ENCODE measurements around the gene CAMKMT. TPM values are rescaled to one million over a fixed set of nuclear protein-coding genes. Genes with fewer than 3 reads are reported as not detected.

The CAMKMT gene
- polyA plus RNA-seq, 2 donors: 5.2 to 5.6 TPM

GRCh38 chr2:44805401-44806235 lies 443.9 kb downstream of the CAMKMT start:
- Histone ChIP-seq H3K36me3 (ENCODE audit: control insufficient read depth in 2 of 2, insufficient read depth in 2 of 2, low read length in 1 of 2) (no peaks in the 10 kb centered on the region), H3K4me1 (ENCODE audit: control insufficient read depth in 2 of 2, insufficient read depth in 2 of 2, low read length in 1 of 2) (peaks cover 2 to 3% of the 10 kb centered on the region in 2 donors), H3K4me3 (ENCODE audit: low read depth in 1 of 2, low read length in 2 of 2) (no peak overlapping the region), H3K27me3 (ENCODE audit: control insufficient read depth in 1 of 2, insufficient read depth in 2 of 2, low read length in 2 of 2) (peaks cover 3 to 20% of the 10 kb centered on the region in 2 donors), H3K9me3 (ENCODE audit: control insufficient read depth in 2 of 2, insufficient read depth in 1 of 2, low read depth in 1 of 2, low read length in 1 of 2) (no peaks in the 10 kb centered on the region), H3K27ac (ENCODE audit: low read depth in 2 of 2, low read length in 1 of 2) (no peak overlapping the region)
- 8 to 21% methylated on average over 14 to 16 of the region's 16 CpGs for WGBS, 2 donors

GRCh38 chr2:44807201-44808025 lies 445.7 kb downstream of the CAMKMT start:
- peaks cover 3 to 8% of the 10 kb centered on the region in 2 donors for H3K27me3 ChIP-seq (ENCODE audit: control insufficient read depth in 1 of 2, insufficient read depth in 2 of 2, low read length in 2 of 2)
- H3K36me3 ChIP-seq (ENCODE audit: control insufficient read depth in 2 of 2, insufficient read depth in 2 of 2, low read length in 1 of 2): no peaks in the 10 kb centered on the region
- WGBS, 2 donors: 13 to 15% methylated on average over 14 of the region's 14 CpGs
- peaks cover 0 to 2% of the 10 kb centered on the region in 2 donors for H3K4me1 ChIP-seq (ENCODE audit: control insufficient read depth in 2 of 2, insufficient read depth in 2 of 2, low read length in 1 of 2)
- H3K27ac ChIP-seq (ENCODE audit: low read depth in 2 of 2, low read length in 1 of 2): no peak overlapping the region
- H3K4me3 ChIP-seq (ENCODE audit: low read depth in 1 of 2, low read length in 2 of 2): no peak overlapping the region
- peaks cover 0 to 3% of the 10 kb centered on the region in 2 donors for H3K9me3 ChIP-seq (ENCODE audit: control insufficient read depth in 2 of 2, insufficient read depth in 1 of 2, low read depth in 1 of 2, low read length in 1 of 2)

DNA sequence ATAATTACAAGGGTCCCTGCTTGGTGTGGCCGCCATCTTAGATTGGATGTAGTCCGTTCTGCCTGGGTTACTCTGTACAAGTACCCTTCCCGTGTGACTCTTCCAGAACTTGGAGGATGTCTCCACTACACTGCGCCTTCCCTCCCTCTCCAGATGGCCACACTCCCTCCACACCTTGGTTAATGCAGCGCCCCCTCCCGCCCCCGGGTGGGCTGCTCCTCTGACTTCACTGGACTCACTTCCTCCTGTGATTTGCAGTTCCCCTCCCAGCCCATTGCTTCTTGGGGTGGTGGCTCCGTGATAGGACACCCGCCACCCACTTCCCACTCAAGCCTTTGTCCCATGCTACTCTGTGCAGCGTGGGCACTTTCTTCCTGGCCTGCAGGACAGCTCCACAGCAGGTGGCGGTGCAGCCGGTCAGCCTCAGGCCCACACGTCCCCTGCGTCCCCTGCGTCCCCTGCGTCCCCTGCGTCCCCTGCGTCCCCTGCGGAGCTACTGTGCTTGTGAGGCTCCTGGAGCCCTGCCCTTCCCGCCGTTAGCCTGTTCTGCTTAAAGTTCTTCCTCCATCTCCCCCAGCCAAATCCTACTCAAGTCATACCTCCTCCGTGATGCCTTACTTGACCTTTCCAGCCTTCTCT lies 449.3 kb downstream of the CAMKMT start:
- no peaks in the 10 kb centered on the region for H3K4me1 ChIP-seq (ENCODE audit: control insufficient read depth in 2 of 2, insufficient read depth in 2 of 2, low read length in 1 of 2)
- no peaks in the 10 kb centered on the region for H3K36me3 ChIP-seq (ENCODE audit: control insufficient read depth in 2 of 2, insufficient read depth in 2 of 2, low read length in 1 of 2)
- H3K27ac ChIP-seq (ENCODE audit: low read depth in 2 of 2, low read length in 1 of 2): no peak overlapping the region
- H3K9me3 ChIP-seq (ENCODE audit: control insufficient read depth in 2 of 2, insufficient read depth in 1 of 2, low read depth in 1 of 2, low read length in 1 of 2): peaks cover 0 to 3% of the 10 kb centered on the region in 2 donors
- WGBS, 2 donors: 82 to 86% methylated on average over 22 of the region's 22 CpGs
- H3K4me3 ChIP-seq (ENCODE audit: low read depth in 1 of 2, low read length in 2 of 2): no peak overlapping the region
- H3K27me3 ChIP-seq (ENCODE audit: control insufficient read depth in 1 of 2, insufficient read depth in 2 of 2, low read length in 2 of 2): no peaks in the 10 kb centered on the region

- no peaks in the 10 kb centered on the region for H3K36me3 ChIP-seq (ENCODE audit: control insufficient read depth in 2 of 2, insufficient read depth in 2 of 2, low read length in 1 of 2)
- H3K27me3 ChIP-seq (ENCODE audit: control insufficient read depth in 1 of 2, insufficient read depth in 2 of 2, low read length in 2 of 2): no peaks in the 10 kb centered on the region
- no peaks in the 10 kb centered on the region for H3K4me1 ChIP-seq (ENCODE audit: control insufficient read depth in 2 of 2, insufficient read depth in 2 of 2, low read length in 1 of 2)
- peaks cover 0 to 3% of the 10 kb centered on the region in 2 donors for H3K9me3 ChIP-seq (ENCODE audit: control insufficient read depth in 2 of 2, insufficient read depth in 1 of 2, low read depth in 1 of 2, low read length in 1 of 2)
- no peak overlapping the region for H3K27ac ChIP-seq (ENCODE audit: low read depth in 2 of 2, low read length in 1 of 2)
- WGBS, 2 donors: 68 to 79% methylated on average over 2 of the region's 2 CpGs
- H3K4me3 ChIP-seq (ENCODE audit: low read depth in 1 of 2, low read length in 2 of 2): no peak overlapping the region
Measured at GRCh38 chr2:44813165-44813564, 451.4 kb downstream of the CAMKMT start.

DNA sequence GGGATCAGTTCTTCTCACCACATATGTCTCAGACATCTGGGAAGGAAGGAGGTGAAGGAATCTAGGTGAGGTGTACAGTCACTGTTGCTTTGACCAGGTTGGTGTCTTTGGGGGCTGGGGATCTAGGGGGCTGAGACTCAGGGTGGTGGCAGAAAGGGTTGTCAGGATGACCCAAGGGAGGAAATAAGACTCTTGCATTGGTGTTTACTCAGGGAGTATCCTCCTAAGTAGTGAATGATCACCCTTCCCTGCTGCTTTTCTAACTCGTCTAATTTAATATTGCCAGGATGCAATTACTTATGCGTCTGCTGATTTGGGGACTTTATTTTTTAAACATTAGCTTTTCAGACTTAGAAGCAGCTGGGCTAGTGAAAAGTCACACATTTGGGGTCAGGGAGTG lies 451.9 kb downstream of the CAMKMT start:
- no peaks in the 10 kb centered on the region for H3K4me1 ChIP-seq (ENCODE audit: control insufficient read depth in 2 of 2, insufficient read depth in 2 of 2, low read length in 1 of 2)
- no peaks in the 10 kb centered on the region for H3K27me3 ChIP-seq (ENCODE audit: control insufficient read depth in 1 of 2, insufficient read depth in 2 of 2, low read length in 2 of 2)
- 62 to 73% methylated on average over 2 of the region's 2 CpGs for WGBS, 2 donors
- H3K4me3 ChIP-seq (ENCODE audit: low read depth in 1 of 2, low read length in 2 of 2): no peak overlapping the region
- no peaks in the 10 kb centered on the region for H3K36me3 ChIP-seq (ENCODE audit: control insufficient read depth in 2 of 2, insufficient read depth in 2 of 2, low read length in 1 of 2)
- H3K27ac ChIP-seq (ENCODE audit: low read depth in 2 of 2, low read length in 1 of 2): no peak overlapping the region
- peaks cover 0 to 3% of the 10 kb centered on the region in 2 donors for H3K9me3 ChIP-seq (ENCODE audit: control insufficient read depth in 2 of 2, insufficient read depth in 1 of 2, low read depth in 1 of 2, low read length in 1 of 2)

DNA sequence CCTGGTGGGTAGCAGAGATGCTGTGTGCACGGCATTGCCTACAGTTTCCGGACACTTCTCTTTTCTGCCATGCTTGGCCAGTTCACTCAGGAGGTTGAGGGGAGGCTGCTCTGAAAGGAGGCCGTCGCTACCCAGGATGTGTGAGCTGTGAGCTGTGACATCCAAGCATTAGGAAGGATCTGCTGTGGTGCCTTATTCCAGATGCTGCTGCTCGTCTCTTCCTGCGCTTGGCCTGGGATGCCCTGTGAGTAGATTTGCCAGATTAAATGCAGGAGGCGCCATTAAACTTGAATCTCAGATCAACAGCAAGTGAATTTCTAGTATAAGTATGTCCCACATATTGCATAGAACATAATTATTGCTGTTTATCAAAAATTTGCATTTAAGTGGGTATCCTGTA lies 455.5 kb downstream of the CAMKMT start:
- Histone ChIP-seq H3K36me3 (ENCODE audit: control insufficient read depth in 2 of 2, insufficient read depth in 2 of 2, low read length in 1 of 2) (no peaks in the 10 kb centered on the region), H3K4me1 (ENCODE audit: control insufficient read depth in 2 of 2, insufficient read depth in 2 of 2, low read length in 1 of 2) (no peaks in the 10 kb centered on the region), H3K27ac (ENCODE audit: low read depth in 2 of 2, low read length in 1 of 2) (no peak overlapping the region), H3K4me3 (ENCODE audit: low read depth in 1 of 2, low read length in 2 of 2) (no peak overlapping the region), H3K9me3 (ENCODE audit: control insufficient read depth in 2 of 2, insufficient read depth in 1 of 2, low read depth in 1 of 2, low read length in 1 of 2) (no peaks in the 10 kb centered on the region), H3K27me3 (ENCODE audit: control insufficient read depth in 1 of 2, insufficient read depth in 2 of 2, low read length in 2 of 2) (no peaks in the 10 kb centered on the region)
- 82 to 88% methylated on average over 7 of the region's 7 CpGs for WGBS, 2 donors

DNA sequence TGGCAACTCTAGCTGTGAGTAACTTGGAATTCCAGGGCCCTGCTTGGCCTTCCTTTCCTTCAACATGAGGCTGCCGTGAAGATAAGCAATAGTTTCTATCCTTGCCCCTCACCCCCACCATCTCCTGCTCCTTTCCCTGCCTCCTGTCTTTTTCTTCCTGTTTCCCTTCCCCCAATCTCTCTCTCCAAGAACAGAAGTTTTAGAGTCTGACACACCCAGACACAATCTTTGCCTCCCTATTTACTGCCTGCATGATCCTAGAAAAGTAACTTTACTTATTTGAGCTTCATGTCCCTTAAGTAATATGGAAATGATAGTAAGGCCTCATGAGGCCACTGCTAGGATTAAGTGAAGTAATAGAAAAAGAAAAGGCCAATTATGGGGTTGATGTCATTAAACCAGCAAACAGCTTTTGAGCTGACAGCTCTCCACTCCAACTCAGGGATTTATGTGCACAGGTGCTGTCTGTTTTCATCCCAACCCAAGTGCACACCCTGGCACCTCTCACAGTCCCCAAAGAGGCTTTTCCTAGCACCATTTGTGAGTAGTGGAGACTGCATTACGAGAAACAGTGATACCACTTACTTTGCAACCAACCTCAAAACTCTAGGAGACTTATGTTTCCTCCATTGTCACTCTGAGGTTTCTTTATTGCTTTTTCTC lies 456.1 kb downstream of the CAMKMT start:
- H3K27ac ChIP-seq (ENCODE audit: low read depth in 2 of 2, low read length in 1 of 2): no peak overlapping the region
- WGBS, 2 donors: 80 to 84% methylated on average over 2 of the region's 2 CpGs
- no peaks in the 10 kb centered on the region for H3K9me3 ChIP-seq (ENCODE audit: control insufficient read depth in 2 of 2, insufficient read depth in 1 of 2, low read depth in 1 of 2, low read length in 1 of 2)
- H3K4me3 ChIP-seq (ENCODE audit: low read depth in 1 of 2, low read length in 2 of 2): no peak overlapping the region
- no peaks in the 10 kb centered on the region for H3K27me3 ChIP-seq (ENCODE audit: control insufficient read depth in 1 of 2, insufficient read depth in 2 of 2, low read length in 2 of 2)
- no peaks in the 10 kb centered on the region for H3K4me1 ChIP-seq (ENCODE audit: control insufficient read depth in 2 of 2, insufficient read depth in 2 of 2, low read length in 1 of 2)
- H3K36me3 ChIP-seq (ENCODE audit: control insufficient read depth in 2 of 2, insufficient read depth in 2 of 2, low read length in 1 of 2): no peaks in the 10 kb centered on the region

GRCh38 chr2:44819061-44819460 lies 457.3 kb downstream of the CAMKMT start:
- 73 to 79% methylated on average over 5 of the region's 5 CpGs for WGBS, 2 donors
- no peak overlapping the region for H3K27ac ChIP-seq (ENCODE audit: low read depth in 2 of 2, low read length in 1 of 2)
- no peaks in the 10 kb centered on the region for H3K27me3 ChIP-seq (ENCODE audit: control insufficient read depth in 1 of 2, insufficient read depth in 2 of 2, low read length in 2 of 2)
- no peaks in the 10 kb centered on the region for H3K36me3 ChIP-seq (ENCODE audit: control insufficient read depth in 2 of 2, insufficient read depth in 2 of 2, low read length in 1 of 2)
- H3K9me3 ChIP-seq (ENCODE audit: control insufficient read depth in 2 of 2, insufficient read depth in 1 of 2, low read depth in 1 of 2, low read length in 1 of 2): no peaks in the 10 kb centered on the region
- H3K4me3 ChIP-seq (ENCODE audit: low read depth in 1 of 2, low read length in 2 of 2): no peak overlapping the region
- H3K4me1 ChIP-seq (ENCODE audit: control insufficient read depth in 2 of 2, insufficient read depth in 2 of 2, low read length in 1 of 2): no peaks in the 10 kb centered on the region

DNA sequence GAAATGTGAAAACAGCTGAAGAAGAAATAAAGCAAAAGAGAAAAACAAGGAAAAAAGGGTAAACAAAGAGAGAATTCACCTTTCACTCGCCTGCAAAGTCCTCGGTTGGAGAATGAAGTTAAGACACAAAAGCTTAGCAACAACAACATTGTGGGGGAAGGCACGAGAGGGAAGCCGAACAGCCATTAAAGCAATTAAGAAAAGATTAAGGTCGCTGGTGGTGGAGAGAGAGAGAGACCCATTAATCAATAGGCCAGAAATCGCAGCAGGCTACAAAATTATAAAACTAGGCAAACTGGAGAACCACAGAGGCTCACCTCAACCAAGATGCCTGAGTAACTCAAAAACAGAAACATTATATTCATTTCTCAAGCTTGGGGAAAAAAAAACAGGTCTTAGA lies 459.8 kb downstream of the CAMKMT start:
- Histone ChIP-seq H3K27me3 (ENCODE audit: control insufficient read depth in 1 of 2, insufficient read depth in 2 of 2, low read length in 2 of 2) (no peaks in the 10 kb centered on the region), H3K4me3 (ENCODE audit: low read depth in 1 of 2, low read length in 2 of 2) (no peak overlapping the region), H3K27ac (ENCODE audit: low read depth in 2 of 2, low read length in 1 of 2) (no peak overlapping the region), H3K36me3 (ENCODE audit: control insufficient read depth in 2 of 2, insufficient read depth in 2 of 2, low read length in 1 of 2) (no peaks in the 10 kb centered on the region), H3K4me1 (ENCODE audit: control insufficient read depth in 2 of 2, insufficient read depth in 2 of 2, low read length in 1 of 2) (no peaks in the 10 kb centered on the region), H3K9me3 (ENCODE audit: control insufficient read depth in 2 of 2, insufficient read depth in 1 of 2, low read depth in 1 of 2, low read length in 1 of 2) (no peaks in the 10 kb centered on the region)
- 57 to 58% methylated on average over 6 of the region's 6 CpGs for WGBS, 2 donors

Data from esophagus (tissue), 2 donors.